GM18867 (cell line): ENCODE results near the gene ZAR1.

Experiments used
- ATAC-seq: cut with Tn5 transposase; IDR thresholded peaks from one replicate; pipeline ENCODE4 v1.9.1; 2021; ENCODE audit warnings: mild to moderate bottlenecking, moderate library complexity; ENCODE audit not compliant: unreplicated experiment

Gene ZAR1

DNA sequence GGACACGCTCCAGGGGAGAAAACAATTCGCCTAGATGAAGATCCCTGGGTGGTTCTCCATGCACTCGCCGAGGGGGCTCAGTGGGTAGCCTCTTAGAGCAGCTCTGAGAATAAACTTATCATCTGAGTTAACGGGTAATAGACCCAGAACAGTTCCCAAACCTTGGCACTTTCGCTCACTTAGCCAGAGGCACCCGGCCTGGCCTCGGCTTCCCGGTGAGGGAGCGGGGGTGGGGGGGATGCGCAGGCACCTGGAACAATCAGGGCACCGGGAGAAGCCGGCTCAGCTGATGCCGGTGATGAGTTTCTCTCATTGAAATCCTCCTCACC is 405 bp upstream of the ZAR1 start:
- no peak for ATAC-seq

DNA sequence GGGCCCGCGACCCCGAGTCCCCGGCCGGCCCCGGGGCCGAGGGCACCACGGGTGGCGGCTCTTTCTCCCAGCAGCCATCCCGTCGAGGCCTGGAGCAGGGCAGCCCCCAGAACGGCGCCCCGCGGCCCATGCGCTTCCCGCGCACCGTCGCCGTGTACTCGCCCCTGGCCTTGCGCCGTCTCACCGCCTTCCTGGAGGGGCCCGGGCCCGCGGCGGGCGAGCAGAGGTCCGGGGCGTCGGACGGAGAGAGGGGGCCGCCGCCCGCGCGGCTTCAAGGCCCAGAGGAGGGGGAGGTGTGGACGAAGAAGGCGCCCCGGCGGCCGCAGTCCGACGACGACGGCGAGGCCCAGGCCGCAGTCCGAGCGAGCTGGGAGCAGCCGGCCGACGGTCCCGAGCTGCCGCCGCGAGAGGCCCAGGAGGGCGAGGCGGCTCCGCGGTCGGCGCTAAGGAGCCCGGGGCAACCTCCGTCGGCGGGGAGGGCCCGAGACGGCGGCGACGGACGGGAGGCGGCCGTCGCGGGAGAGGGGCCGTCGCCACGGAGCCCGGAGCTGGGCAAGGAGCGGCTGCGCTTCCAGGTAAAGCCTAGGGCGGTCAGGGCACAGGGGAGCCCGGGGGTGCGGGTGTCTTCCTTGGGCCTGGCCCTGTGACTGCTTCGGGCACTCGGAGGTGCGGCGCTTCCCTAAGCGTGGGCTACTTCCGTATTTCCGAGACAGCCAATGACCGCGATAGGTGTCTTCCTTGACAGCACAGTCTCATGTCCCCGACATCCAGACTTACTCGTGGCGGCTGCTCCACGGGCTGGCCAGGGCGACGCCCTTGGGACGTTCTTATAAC is 845 bp downstream of the ZAR1 start:
- no peak for ATAC-seq

DNA sequence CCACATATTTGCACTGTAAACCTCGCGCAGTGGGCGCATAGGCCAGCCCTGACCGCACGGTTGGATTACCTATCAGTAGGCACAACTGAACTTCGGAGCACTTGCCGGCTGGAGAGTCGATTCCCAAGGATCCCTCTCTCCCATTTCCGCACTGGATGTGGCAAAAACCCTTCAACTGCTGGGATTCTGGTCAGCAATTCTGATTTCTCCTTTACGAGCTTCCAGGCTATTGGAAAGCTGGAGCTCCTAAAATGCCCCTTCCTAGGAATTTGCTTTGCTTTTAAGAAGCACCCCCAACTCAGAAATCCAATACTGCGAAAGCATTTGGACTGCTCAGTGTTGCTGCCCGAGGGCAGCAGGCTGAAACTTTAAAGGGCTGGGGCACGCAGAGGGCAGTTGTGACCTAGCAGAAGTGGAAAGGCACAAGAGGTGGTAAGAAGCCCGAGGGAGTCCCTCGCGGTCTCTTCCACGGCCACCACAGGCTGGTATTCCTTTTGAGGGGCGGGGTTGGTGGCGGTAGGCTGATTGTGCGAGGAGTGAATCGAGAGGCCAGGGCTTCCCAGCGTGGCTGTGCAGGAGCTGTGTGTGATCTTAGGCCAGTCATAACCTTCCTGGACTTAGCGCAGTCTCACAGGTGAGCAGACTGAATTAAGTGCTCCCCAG is 1.6 kb downstream of the ZAR1 start:
- ATAC-seq = no peak

DNA sequence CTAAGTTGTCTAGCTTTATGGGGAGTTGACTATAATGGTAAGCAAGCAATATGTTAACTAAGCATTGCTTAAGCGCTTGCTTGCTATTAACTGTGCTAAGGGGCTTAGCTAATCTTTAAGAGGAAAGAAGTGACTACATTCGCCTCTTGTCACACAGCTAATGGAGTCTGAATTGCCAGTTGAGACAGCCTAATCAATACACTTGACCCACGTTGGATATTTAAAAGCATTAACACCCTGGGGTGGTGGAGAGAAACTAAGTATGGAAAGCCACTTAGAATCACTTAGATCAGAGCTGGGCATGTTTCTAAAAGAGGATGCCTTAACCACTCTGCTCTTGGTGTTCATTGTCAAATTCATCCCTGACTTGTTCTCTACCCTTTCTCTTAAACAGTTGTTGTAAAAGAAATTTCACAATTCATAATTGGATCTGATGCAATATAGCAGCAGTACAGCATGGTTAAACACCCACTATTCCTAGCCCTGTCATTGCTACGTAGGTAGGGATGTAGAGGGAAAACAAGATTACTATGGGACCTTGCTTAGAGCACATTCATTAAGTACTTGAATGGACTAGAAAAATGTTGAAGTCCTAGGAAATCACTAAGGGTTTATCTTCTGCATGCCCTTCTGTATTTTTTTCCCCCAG is 3.5 kb downstream of the ZAR1 start:
- no peak for ATAC-seq

DNA sequence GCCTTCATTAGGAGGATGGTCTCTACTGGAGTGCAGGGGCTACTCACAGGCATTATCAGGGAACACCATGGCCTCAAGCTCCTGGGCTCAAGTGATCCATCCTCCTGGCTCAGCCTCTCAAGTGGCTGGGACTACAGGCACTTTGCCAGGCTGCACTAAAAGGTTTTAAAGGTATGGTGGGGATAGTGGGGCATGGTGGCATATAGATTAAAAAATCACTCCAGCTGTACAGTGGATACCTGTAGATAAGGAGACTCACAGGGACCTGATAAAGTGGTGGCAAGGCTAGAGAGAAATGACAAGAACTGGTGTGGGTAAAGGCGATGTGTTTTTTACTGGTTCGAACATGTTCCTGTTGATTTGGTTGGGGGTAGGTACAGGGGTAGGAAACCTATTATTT is 5.9 kb downstream of the ZAR1 start:
- ATAC-seq = no peak

DNA sequence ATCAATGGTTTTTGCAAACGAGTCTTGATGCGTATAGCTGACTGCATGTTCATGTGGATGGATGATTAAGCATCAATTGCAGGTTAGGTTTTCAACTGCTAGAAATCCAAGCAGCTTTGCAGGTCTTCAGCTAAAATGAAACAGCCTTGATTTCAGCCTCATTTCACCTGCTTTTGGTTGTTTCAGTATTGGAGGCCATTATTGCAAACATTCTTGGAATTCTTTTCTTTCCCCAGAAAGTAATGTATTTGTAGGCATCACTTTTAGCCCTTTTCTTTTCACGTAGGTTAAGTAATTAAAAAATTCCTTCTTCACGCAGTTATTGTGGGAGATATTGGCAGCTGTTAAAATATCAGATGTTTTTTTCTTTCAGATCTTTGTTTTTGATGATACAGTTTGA is 8.8 kb downstream of the ZAR1 start:
- no peak for ATAC-seq

DNA sequence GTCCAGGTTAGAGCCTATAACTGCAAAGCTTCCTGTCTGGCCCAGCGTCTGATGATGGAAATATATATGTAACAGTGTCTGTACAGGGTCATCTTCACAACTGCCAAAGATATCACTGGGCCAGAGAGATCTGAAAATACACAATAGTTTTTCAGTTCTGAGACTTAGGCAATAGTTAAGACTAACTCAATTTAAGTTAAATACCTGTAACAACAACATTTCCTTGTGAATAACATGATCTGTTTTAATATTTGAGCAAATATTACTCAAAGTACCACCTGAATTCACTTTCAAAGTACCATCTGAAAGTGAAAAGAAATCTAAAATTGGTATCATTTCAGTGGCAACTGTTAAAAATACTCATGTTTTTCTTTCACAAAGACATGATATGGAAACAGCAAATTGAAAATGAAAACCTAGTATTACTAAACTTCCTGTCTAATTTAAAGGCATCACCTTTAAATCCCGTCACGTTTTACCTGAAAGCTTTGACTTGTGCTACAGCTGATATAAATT is 9.6 kb downstream of the ZAR1 start:
- peak; percentile 83 for ATAC-seq

DNA sequence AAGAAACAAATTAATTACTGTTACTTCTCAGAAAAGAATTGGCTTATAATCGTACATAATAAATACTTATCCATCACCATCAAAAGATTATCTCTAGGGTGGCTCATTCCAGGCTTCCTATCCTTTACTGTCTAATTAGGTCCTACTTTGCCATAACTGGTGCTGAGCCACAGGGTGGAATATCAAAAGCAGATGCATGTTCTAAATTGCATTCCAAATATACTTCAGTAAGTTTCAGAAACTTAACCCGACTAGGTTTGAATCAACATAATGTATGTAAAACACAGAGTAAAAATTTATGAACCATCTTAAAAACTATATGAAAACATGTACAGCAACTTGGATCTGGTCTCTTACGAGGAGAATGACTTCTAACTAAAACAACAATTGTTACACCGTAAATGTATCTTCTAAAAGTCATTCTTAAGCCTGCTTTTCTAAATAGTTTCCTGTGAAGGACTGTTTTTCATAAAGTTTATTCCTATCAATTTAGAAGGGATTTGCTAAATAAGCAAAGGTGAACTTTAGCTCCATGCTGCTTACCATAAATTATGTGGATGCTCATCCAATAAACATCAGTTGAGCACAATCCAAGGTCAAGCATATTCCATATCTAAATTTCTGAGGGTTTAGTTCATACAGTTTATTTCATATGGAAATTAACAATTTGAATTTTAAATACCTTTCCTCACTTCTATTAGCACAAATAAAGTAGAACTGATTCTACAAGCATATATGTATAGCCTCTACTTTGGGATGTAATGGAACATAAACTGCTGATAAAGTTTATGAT is 13.4 kb downstream of the ZAR1 start:
- ATAC-seq = no peak

DNA sequence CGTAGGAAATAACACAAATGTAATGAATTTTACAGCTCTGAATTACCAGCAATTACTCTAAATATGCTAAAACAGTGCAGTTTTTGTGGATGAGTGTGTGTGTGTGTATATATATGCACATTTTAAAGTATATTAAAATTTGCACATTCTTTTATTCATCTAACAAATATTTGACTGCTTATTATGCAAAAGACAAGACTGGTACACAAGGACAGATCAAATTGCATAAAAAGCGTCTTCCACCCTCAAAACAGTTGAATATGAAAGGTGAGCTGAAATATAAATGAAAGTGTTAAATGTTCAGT is 13.9 kb downstream of the ZAR1 start:
- ATAC-seq = no peak

DNA sequence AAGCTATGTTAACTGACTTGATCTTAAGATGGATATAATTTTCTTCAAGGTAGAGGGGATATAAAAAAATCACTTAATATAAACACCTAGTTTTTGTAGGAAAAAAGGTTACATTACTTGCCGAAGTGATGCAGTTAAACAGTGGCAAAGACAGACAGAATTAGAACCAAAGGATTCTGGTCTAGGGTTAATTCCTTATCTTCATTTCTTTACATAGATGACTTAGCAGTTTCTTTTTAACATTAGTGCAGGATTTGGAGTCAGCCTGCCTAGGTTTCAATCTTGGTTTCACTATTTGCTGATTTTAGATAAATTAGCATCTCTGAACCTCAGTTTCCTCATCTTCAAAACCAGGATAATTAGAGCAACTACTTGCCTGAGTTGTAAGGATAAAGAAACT is 14.3 kb downstream of the ZAR1 start:
- no peak for ATAC-seq

DNA sequence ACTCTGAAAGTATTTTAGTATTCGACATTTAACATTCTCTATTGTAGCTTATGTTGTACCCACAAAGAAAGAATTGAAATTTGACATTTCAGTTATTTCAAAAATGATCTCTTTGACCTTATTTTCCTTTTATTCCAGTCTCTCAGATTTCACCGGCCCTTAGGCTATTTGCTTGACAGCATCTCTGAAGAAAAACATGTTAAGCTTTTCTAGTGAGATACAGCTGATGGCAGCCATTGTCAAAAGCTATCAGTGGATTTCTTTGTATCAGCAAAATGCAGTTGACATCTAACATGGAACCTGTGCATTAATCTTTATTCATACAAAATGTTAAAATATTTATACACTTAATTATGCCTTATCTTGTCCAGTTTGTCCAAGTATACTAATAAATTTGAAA is 16.7 kb downstream of the ZAR1 start:
- no peak for ATAC-seq

DNA sequence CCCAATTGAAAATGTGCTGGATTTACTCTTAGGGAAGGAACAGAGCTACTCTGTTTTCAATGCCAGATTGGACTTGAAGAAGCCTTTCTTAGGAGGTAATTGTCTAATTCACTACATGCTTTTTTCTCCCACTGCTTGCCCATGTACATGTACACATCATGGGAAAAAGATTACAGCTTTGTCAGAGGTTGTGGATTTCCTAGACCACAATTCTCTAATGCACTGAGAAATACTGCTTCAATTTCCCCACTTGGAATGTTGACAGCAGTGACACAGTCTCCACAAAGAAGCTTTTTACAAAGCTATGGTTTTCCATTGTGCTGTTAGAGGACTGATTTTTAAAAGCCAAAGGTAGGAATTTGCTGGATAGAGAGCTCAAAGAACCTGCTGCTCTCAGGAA is 19.5 kb downstream of the ZAR1 start:
- ATAC-seq = no peak

DNA sequence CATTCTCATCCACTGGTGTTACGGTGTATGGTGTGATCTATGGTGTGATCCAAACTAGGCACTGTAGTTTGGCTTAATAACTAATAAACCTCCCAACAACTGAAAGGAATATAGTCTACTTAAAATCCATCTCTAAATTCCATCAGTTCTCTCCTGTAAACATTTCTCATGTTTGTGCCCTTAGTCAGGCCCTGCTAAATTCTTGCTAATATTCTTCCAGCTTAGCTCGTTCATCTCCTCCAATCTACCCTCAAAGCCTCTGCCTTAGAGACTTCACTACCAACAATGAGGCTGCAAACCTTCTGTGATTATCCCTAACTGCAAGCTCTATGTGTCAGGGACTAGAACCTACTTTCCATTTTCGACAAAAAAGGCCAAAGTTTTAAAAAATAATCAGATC is 28.1 kb downstream of the ZAR1 start:
- no peak for ATAC-seq

DNA sequence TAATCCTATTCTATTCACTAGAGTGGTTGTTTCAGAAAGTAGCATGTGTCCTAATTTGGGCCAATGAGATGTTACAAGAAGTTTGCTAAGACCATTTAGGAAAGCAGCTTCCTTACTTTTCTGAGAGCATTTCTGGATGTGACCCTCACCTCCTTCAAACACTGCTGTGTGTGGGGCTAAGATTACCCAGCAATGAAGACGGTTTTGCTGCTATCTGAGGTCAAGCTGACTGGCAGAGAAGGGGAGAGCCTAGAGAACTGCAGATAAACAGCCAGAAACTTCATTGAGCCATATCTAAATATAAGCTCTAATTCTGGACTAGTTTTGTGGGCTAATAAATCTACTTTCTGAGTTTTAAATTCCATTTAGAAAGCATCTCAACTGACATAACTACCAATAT is 36.4 kb downstream of the ZAR1 start:
- ATAC-seq = no peak

DNA sequence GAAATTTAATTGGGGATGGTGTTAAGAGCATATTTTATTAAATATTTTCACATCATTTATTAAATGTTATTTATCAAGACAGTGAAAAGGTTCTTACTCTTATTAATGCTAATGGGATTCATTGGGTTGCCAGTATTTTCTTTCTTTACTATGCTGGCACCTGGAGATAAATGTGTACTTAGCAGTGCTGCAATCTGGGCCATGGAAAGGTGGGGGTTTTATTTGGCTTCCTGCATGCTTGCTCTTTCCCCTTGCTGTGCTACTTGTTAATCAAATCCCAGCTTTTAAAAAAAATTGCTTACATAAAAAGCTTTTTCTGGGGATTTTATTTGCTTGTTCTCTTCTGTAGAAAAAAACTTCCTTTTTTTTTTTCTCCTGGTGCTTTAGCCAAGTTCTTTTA is 48.3 kb downstream of the ZAR1 start:
- ATAC-seq = no peak

DNA sequence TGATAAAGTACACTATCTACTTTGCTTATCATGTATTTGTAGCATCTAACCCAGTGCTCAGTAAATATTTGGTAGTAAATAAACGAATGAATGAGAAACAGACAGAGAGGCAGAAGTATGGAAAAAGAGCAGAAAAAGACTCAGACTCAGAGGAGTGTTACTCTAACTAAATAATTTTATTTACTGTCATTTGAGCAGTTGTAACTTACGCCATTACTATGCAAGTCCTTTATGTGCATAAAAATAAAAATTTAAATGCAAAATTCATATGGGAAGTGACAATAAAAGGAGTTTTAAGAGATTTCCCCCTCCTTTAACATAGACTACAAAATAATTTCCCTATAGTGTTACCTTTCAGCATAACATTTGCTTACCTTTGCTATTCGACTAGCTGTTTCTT is 49.5 kb downstream of the ZAR1 start:
- ATAC-seq = no peak

DNA sequence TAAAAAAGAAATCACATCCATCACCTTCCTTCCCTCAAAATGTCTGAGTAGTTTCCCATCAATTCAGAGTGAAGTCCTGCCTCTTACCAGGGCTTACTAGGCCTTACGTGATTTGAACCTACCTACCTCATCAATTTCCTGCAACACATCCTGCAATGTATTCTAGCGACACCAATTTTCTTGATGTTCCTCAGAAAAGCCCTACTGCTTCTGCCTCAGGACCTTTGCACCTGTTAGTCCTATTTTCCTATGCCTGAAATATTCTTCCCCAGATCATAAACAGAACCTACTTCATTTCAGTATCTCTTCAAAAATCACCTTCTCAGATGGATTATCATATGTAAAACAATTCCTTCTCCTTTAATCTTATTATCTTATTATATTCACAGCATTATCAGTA is 52.8 kb downstream of the ZAR1 start:
- no peak for ATAC-seq

DNA sequence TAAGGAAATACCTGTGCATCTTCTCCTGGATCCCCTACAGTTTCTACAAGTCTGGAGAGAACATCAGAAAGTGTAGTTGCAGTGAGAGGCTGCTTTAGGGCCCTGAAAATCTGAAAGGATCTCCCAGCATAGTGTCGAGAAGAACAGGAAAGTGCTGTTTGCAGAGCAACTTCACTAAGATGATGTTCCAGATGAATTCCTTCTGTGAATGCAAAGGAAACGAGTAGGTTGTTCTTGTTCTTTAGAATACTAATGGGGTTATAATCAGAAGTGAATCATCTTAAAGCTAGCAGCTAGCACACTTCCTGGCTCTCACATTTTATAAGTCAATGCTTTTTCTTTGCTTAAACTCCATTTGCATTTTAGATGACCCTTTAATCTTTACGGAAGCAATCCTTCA is 53.7 kb downstream of the ZAR1 start:
- ATAC-seq = no peak
